ENCODE measurements around the gene ATP8A1.

ATP8A1 gene

DNA sequence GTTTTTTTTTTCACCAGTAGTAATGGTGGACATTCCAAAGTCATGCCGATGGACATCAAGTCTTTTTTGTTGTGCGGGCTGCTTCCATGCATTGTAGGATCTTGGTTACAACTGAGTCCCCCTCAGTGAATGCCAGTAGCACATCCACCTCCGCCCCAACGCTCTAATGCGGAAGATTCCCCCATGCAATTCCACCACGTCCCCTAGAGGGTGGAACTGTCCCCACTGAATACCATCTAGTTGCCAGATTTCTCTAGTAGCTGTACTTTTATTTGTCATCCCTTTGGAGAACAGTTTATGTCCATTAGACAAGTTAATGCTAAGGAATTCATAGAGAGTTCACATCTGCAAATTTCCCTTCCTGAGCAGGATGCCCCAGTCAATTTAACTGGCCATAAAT is 252.9 kb downstream of the ATP8A1 start:
- Mint-ChIP-seq H3K27ac (no peak overlapping the region), H3K9me3 (no peaks in the 10 kb centered on the region), H3K4me3 (no peak overlapping the region), H3K27me3 (peaks cover 29% of the 10 kb centered on the region), H3K36me3 (ENCODE audit: low read depth) (peaks cover 5% of the 10 kb centered on the region), H3K4me1 (peaks cover 6% of the 10 kb centered on the region)
- DNase-seq (no peak), ATAC-seq (no peak)

DNA sequence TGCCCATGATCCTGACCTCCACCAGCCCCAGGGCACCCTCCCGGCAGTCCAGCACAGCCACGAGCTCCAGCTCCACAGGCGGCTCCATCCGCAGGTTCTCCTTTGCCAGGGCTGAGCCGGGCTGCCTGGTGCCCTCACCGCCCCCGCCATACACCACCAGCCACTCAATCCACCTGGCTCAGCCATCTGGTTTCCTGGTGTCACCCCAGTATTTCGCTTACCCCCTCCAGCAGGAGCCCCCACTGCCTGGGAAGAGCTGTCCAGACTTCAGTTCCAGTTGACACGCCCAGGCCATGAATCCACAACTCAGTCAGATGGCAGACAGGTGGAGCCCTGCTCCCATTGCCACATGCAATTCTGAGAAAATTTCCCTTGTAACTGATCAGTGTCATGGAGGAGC is 255.7 kb downstream of the ATP8A1 start:
- no peak for ATAC-seq
- Mint-ChIP-seq H3K9me3 (no peaks in the 10 kb centered on the region), H3K27ac (no peak overlapping the region), H3K27me3 (peaks cover 52% of the 10 kb centered on the region), H3K36me3 (ENCODE audit: low read depth) (peaks cover 5% of the 10 kb centered on the region), H3K4me1 (peaks cover 26% of the 10 kb centered on the region), H3K4me3 (no peak overlapping the region)
- DNase-seq, result no peak

DNA sequence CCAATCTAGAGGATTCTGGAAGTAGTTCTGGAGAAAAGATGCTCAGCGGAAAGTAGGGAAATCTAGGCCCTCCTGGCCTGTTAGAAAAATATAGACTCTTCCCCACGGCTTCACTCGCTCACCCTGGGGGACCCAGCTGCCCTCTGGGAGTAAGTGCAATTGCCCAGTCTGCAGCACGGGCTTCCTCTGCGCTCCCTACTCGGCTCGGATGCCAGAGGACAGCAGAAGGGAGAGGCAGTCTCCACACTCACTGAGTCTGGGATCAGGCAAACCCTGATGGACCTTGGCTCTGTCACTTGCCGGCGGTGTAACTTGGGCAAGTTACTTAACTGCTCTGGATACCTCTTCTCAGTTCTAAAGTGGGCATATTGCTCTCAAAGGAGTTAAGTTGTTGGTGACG is 257.5 kb downstream of the ATP8A1 start:
- ATAC-seq (no peak), DNase-seq (no peak)
- peaks cover 26% of the 10 kb centered on the region for H3K4me1 Mint-ChIP-seq
- H3K36me3 Mint-ChIP-seq (ENCODE audit: low read depth), result no peaks in the 10 kb centered on the region
- H3K4me3 Mint-ChIP-seq, result no peak overlapping the region
- no peak overlapping the region for H3K27ac Mint-ChIP-seq
- no peaks in the 10 kb centered on the region for H3K9me3 Mint-ChIP-seq
- H3K27me3 Mint-ChIP-seq, result peaks cover 65% of the 10 kb centered on the region

DNA sequence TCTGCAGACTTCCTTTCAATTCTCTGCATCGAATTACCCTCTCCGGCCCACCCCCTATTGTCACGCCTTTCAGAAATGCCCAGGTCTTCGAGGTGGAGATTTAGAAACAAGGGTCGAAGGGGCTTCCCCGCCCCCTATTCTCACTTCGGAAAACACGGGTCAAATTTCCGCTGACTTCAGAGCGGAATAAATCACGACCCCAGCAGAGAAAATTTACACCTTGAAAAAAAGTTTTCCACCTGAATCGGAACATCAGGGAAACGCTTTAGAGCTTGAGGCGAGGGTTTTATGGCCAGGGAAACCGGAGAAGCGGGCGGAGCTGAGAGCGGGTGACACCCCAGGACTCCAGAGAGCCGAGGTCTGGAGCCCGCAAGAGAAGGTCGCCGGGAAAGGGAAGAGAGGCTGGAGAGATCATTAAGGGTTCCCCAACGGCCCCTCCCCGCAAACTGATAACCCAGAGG is 258.0 kb downstream of the ATP8A1 start:
- Mint-ChIP-seq H3K9me3 (no peaks in the 10 kb centered on the region), H3K27ac (no peak overlapping the region), H3K27me3 (peaks cover 65% of the 10 kb centered on the region), H3K4me1 (peaks cover 26% of the 10 kb centered on the region), H3K36me3 (ENCODE audit: low read depth) (no peaks in the 10 kb centered on the region), H3K4me3 (peak overlapping the region; percentile 62)
- no peak for ATAC-seq
- DNase-seq, result peak; percentile 5

DNA sequence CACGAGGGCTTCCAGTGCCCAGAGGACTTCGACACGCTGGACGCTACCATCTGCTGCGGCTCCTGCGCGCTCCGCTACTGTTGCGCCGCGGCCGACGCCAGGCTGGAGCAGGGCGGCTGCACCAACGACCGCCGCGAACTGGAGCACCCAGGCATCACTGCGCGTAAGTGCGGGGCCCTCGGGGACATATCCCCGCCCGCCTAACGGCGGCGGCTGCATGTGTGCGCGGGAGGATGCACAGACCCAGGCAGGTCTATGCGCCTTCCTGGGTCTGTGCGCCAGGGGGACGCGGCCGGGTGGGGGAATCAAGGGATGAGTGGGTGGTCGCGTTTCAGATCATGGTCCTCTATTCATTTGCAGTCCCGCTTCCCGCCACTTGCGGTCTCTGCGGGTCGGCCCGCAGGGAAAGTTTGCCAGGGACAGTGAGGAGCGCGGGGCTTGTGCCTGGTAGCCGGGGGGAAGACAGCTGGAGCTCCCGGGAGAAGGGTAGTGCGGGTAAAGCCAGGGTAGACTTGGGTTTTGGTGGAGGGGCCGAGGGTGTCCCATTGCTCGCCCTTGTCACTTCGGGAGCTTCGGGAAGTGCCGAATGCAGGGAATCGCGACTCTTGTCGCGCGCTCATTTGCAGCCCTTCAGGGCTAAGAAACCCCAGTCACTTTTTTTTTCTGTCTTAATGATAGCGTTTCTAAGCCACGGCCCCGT is 258.6 kb downstream of the ATP8A1 start:
- peak; percentile 48 for ATAC-seq

DNA sequence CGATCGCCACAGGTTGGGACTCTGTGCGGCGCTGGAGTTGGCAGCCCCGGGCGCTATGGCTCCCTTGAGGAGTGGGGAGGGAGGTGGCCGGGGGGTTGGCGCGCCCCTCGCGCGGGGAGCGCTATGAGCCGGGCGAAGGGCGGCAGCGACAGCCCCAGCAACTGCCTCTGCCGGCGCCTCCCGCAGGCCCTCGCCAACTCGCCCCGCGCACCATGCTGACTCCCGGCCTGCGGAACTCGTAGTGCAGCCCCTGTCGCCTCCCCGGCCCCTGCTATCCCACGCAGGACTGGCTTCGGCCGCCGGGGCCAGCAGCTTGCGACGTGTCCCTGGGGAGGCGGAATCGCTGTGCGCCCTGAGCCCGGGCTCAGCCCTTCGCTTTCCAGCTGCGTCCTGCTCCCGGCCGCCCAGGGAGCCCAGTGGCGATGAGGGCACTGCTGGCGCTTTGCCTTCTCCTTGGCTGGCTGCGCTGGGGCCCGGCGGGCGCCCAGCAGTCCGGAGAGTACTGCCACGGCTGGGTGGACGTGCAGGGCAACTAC is 259.2 kb downstream of the ATP8A1 start:
- DNase-seq (peak; percentile 13), ATAC-seq (peak; percentile 18)
- Mint-ChIP-seq H3K27me3 (peaks cover 64% of the 10 kb centered on the region), H3K27ac (no peak overlapping the region), H3K9me3 (no peaks in the 10 kb centered on the region), H3K36me3 (ENCODE audit: low read depth) (no peaks in the 10 kb centered on the region), H3K4me3 (peak overlapping the region; percentile 71), H3K4me1 (peaks cover 26% of the 10 kb centered on the region)

More for the DNA sequence above, 258.6 kb downstream of the ATP8A1 start:
- H3K9me3 Mint-ChIP-seq, result no peaks in the 10 kb centered on the region
- H3K36me3 Mint-ChIP-seq (ENCODE audit: low read depth), result no peaks in the 10 kb centered on the region
- DNase-seq, result peak; percentile 27
- H3K4me3 Mint-ChIP-seq, result peak overlapping the region; percentile 62
- no peak overlapping the region for H3K27ac Mint-ChIP-seq
- H3K27me3 Mint-ChIP-seq, result peaks cover 67% of the 10 kb centered on the region
- H3K4me1 Mint-ChIP-seq, result peaks cover 26% of the 10 kb centered on the region

DNA sequence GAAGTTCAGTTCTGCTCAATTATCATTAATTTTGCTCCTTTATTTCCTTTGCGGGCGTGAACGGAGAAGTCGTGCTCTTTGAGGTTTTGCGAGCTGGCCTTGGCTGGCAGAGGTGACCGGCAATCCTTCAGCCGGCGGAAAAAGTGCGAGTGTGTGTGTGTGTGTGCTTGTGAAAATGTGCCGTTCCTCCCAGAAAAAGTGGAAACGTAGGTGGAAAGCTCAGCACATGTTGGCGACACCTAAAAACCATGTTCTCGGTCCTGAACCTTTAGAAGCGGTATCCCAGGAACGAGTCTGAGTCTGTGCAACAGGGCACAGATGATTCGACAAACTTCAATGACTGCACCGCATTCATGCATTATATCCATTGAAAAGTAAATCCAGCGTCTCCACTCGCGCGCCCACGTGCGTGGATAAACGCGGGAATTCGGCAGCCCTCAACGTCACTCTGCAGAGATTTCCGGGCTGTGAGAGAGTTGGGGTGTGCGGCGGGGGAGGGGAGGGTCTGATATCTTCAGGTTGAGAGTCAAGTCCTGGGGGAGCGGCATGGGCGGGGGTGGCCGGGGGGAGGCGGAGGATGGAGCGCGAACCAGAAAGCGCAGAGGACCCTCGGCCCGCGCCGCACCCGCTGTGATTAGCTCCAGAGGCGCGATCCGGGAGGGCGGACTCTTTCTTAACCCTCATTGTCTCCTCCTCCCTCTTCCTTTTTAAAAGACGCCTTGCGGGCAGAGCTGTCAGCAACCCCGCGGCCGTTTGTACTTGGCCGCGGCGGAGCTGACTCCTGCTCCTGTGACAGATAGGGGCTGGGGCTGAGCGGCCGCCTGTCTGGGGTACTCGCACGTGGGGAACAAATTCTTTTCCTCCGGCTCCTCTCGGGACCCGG is 259.9 kb downstream of the ATP8A1 start, which contains the start of gene SHISA3:
SHISA3 (plus strand) TSS at position 737 of the 883 bp plus-strand sequence. CDS start 569 bp downstream, outside the sequence.
- Mint-ChIP-seq H3K4me3 (peak within 1 kb of the TSS; percentile 71), H3K27ac (peak within 1 kb of the TSS; percentile 56), H3K27me3 (peaks cover 62% of the 10 kb centered on the region), H3K9me3 (no peaks in the 10 kb centered on the region), H3K4me1 (peaks cover 26% of the 10 kb centered on the region), H3K36me3 (ENCODE audit: low read depth) (no peaks in the 10 kb centered on the region)
- DNase-seq, result peak; percentile 25
- peak; percentile 42 for ATAC-seq

DNA sequence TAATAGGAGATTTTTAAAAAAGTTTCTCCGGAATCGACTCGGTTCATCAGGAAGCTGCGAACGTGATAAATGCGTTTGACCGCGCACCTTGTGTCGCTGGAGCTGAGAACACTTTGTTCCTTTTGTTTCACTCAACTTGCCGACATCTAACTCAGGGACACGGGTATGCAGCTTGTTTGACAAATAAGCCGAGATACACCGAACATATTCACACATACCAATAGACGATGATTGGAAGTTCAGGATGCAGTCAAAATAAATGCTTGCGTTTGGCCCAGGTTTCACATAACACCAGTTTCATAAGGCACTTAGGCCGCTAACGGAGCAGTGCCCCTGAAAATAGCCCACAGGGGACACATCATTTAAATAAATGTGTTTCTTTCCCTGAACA is 260.5 kb downstream of the ATP8A1 start:
- Mint-ChIP-seq H3K27ac (peak overlapping the region; percentile 56), H3K9me3 (no peaks in the 10 kb centered on the region), H3K27me3 (peaks cover 62% of the 10 kb centered on the region), H3K4me3 (peak overlapping the region; percentile 71), H3K4me1 (peaks cover 26% of the 10 kb centered on the region), H3K36me3 (ENCODE audit: low read depth) (no peaks in the 10 kb centered on the region)
- ATAC-seq (no peak), DNase-seq (no peak)

DNA sequence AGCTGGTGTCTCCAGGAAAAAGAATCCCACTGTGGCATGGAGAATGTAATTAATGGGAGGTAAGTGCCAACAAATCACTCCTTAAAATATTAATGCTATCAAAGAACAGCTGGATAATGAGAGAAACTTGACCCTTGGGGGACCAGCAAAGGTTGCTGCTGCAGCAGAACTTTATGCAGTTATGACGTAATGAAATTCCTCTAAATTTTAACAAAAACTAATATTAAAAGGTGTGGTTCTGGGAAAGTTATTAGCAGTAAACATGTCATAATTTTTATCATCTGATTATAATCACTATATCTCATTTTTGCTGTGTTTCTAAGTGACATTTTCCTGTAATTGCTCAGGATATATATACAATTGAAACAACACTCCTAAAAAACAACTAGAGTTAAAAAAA is 261.3 kb downstream of the ATP8A1 start:
- Mint-ChIP-seq H3K27ac (no peak overlapping the region), H3K27me3 (peaks cover 54% of the 10 kb centered on the region), H3K9me3 (no peaks in the 10 kb centered on the region), H3K4me1 (peaks cover 26% of the 10 kb centered on the region), H3K36me3 (ENCODE audit: low read depth) (no peaks in the 10 kb centered on the region), H3K4me3 (no peak overlapping the region)
- ATAC-seq, result no peak
- no peak for DNase-seq

DNA sequence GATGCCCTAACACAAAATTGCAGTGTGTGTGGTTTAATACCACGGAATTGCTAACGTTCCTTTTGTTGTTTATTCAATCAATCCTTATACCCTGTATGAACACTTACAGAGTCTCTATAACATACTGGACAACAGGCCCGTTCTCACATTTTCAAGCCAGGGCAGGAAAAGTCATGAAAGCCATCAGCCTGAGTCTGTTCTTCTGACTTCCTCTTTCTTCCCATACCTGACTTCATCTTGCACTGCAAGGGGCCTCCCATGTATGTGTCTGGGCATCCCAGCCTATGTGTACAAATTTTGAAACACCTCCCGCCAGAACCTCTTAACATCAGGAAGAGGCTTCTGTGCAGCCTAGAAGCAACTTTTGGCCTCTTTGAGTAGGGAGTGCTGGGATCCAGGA is 264.5 kb downstream of the ATP8A1 start:
- no peak for DNase-seq
- H3K4me1 Mint-ChIP-seq, result peaks cover 10% of the 10 kb centered on the region
- H3K9me3 Mint-ChIP-seq, result no peaks in the 10 kb centered on the region
- ATAC-seq, result no peak
- H3K36me3 Mint-ChIP-seq (ENCODE audit: low read depth), result no peaks in the 10 kb centered on the region
- peaks cover 27% of the 10 kb centered on the region for H3K27me3 Mint-ChIP-seq
- H3K4me3 Mint-ChIP-seq, result no peak overlapping the region
- H3K27ac Mint-ChIP-seq, result no peak overlapping the region

DNA sequence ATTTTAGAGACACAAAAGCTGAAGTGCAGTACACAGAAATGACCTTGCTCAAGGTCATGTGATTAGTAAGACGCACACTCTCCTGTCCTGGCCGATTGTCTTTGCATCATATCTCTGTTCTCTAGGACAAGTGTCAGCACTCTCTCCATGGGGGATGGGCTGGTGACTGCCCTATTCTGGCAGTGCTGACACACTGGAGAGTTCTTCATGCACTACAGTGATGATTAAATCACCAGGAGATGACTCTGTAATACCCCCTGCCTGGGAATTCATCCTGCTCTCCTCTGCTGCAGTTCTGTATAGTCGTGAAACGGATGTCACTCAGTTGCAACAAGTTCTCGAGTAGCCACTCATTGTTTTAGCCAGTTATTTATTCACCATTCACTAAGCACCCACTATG is 264.9 kb downstream of the ATP8A1 start:
- H3K4me1 Mint-ChIP-seq, result peaks cover 7% of the 10 kb centered on the region
- peaks cover 23% of the 10 kb centered on the region for H3K27me3 Mint-ChIP-seq
- H3K4me3 Mint-ChIP-seq, result no peak overlapping the region
- no peaks in the 10 kb centered on the region for H3K36me3 Mint-ChIP-seq (ENCODE audit: low read depth)
- no peaks in the 10 kb centered on the region for H3K9me3 Mint-ChIP-seq
- H3K27ac Mint-ChIP-seq, result no peak overlapping the region
- no peak for DNase-seq
- ATAC-seq, result no peak

DNA sequence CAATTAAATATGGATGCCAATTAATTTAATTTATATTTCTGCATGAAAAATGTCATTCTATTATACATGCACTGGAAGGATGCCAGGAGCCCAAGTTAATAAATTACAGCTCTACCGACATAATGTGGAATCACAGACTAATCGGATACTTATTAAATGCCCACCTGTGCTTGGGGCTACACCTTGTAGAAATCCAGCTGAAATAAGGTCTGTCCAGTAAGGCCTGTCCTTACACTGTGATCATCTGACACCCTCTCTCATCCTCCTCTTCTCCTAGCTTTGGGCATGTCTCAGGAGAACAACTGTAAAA is 265.6 kb downstream of the ATP8A1 start:
- Mint-ChIP-seq H3K4me3 (no peak overlapping the region), H3K27ac (no peak overlapping the region), H3K4me1 (peaks cover under 1% of the 10 kb centered on the region), H3K27me3 (peaks cover 19% of the 10 kb centered on the region), H3K36me3 (ENCODE audit: low read depth) (no peaks in the 10 kb centered on the region), H3K9me3 (no peaks in the 10 kb centered on the region)
- DNase-seq (no peak), ATAC-seq (no peak)

DNA sequence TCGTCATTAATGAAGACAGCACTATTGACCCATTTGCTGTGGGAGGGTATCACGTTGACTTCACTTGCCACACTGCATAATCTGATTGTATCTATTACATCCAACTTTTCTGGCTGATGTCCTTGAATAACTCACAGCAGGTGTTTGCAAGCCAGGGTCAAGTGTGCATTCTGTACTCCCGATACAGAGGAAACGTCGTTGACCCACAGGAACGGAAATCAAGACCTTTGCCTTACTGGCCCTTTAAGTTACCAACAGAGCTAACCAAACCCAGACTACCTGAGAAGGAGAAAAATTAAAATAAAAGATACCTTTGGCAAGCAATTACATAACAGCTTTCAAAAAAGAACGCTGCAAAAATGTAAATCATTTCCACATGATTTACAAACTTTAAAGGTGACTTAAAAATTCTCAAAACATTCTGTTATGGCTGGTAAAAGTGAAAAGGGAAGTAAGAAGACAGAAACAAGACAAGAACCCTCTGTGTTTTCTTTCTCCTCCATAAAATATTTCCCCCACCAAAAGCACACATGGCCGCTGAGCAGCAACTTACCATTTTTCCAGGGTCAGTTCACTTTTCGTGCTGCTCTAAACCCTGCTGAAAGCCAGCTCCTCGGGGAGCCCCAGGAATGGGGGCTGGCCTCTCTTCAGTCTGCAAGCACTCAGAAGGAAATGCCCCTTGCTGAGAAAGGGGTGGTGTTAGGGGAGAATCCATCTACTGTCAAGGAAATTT is 266.1 kb downstream of the ATP8A1 start:
- DNase-seq (no peak), ATAC-seq (no peak)
- Mint-ChIP-seq H3K4me3 (no peak overlapping the region), H3K9me3 (no peaks in the 10 kb centered on the region), H3K27ac (no peak overlapping the region), H3K4me1 (no peaks in the 10 kb centered on the region), H3K27me3 (peaks cover 17% of the 10 kb centered on the region), H3K36me3 (ENCODE audit: low read depth) (no peaks in the 10 kb centered on the region)

DNA sequence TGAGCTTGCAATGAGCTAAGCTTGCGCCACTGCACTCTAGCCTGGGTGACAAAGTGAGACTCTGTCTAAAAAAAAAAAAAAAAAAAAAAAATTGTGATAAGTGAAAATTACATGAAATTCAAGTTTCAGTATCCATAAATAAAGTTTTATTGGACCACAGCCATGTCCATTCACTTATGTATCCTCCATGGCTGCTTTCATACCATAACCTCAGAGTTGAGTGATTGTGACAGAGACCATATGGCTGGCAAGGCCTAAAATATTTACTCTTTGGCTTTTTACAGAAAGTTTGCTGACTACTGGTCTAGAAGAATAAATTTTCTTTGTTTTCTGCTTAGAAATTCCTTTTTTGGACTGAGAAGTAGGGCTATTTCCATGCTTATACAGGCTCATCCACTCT is 271.4 kb downstream of the ATP8A1 start:
- peaks cover 4% of the 10 kb centered on the region for H3K27me3 Mint-ChIP-seq
- no peak for ATAC-seq
- H3K9me3 Mint-ChIP-seq, result peaks cover 3% of the 10 kb centered on the region
- H3K27ac Mint-ChIP-seq, result no peak overlapping the region
- H3K36me3 Mint-ChIP-seq (ENCODE audit: low read depth), result no peaks in the 10 kb centered on the region
- H3K4me1 Mint-ChIP-seq, result no peaks in the 10 kb centered on the region
- no peak overlapping the region for H3K4me3 Mint-ChIP-seq
- no peak for DNase-seq

Data from activated naive CD8-positive, alpha-beta T cell treated with anti-CD3 and anti-CD28 coated beads, Interleukin-2, amount 50 U/mL, for 24 hours (primary cell).